ENCODE measurements around the gene ZNF263. TPM values are rescaled to one million over a fixed set of nuclear protein-coding genes. Genes with fewer than 3 reads are reported as not detected.
A peak's percentile ranks its signal among the peaks of the same experiment; 100 is the strongest.

Gene ZNF263
- total RNA-seq, 6 experiments from 2014 or later = 7.1 to 13.9 (median 11.0) TPM

DNA sequence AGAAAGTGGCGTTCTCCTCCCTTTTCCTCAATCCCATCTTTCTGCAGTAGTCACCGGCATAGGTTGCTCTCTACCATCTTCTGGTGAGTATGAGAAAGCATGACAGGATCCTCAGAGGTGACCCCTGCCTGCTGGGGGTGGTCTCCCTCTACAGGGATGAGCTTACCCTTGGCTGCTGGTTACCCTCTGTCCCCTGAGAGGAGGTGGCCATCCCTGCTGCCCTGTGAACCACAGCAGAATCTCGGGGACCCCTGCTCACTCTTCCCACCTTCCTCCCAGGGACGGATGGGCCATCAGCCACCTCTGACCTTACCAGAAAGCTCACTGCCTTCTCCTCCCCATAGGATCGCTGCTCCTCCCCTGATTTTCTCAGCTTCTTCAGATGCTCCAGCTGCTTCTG, 34.7 kb upstream of the ZNF263 start:
- H3K4me3 ChIP-seq = no peak overlapping the region
- DNase-seq = no peak
- intact Hi-C loops (cut with DNase I) = no loop called here

GRCh38 chr16:3249020-3249419, 34.3 kb upstream of the ZNF263 start:
- TF ChIP-seq CTCF (IDR thresholded peaks at IDR 0.05) (no peak), POLR2A (IDR thresholded peaks at IDR 0.05) (no peak)
- no peak for ATAC-seq
- no peak for DNase-seq
- H3K36me3 ChIP-seq = no peaks in the 10 kb centered on the region
- H3K9me3 ChIP-seq = no peaks in the 10 kb centered on the region
- no peak overlapping the region for H3K4me3 ChIP-seq
- no peaks in the 10 kb centered on the region for H3K4me1 ChIP-seq
- WGBS (ENCODE audit: insufficient coverage, low coverage, low lambda C conversion rate, missing lambda C conversion rate) = 67% methylated on average over 1 of the region's 1 CpG
- no peak overlapping the region for H3K27ac ChIP-seq
- intact Hi-C loops (cut with DNase I) = no loop called here
- no peaks in the 10 kb centered on the region for H3K27me3 ChIP-seq

More for the DNA sequence above, 34.7 kb upstream of the ZNF263 start:
- no CpG with 5 or more reads among the region's 5 CpGs for WGBS (ENCODE audit: insufficient coverage, low coverage, low lambda C conversion rate, missing lambda C conversion rate)
- no peaks in the 10 kb centered on the region for H3K9me3 ChIP-seq
- ATAC-seq = no peak
- no peak overlapping the region for H3K27ac ChIP-seq
- no peak for TF ChIP-seq POLR2A (IDR thresholded peaks at IDR 0.05)
- no peak for TF ChIP-seq CTCF (IDR thresholded peaks at IDR 0.05)
- H3K36me3 ChIP-seq = no peaks in the 10 kb centered on the region
- H3K27me3 ChIP-seq = no peaks in the 10 kb centered on the region
- H3K4me1 ChIP-seq = no peaks in the 10 kb centered on the region

DNA sequence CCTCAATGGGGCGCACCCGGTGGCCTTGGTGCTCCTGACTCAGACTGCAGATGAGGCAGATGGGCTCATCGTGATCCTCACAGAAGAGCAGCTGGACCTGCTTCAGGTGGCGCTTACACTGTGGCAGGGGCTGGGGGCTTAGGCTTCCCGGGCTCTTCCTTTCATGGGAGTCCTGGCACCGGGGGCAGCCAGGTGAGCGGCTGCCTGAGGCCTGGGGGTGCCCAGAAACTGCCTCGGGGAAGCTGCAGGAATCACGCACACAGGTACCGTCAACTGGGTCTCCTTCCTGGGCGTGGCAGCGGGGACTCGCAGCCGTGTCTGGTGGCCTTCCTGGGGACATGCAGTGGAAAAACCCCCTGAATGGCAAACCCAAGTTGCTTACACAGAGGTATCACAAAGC, 33.8 kb upstream of the ZNF263 start:
- no peaks in the 10 kb centered on the region for H3K36me3 ChIP-seq
- ATAC-seq (peak in 1 of 4 donors; percentile 10), DNase-seq (no peak)
- TF ChIP-seq POLR2A (IDR thresholded peaks at IDR 0.05) = no peak
- no peak for TF ChIP-seq CTCF (IDR thresholded peaks at IDR 0.05)
- 73% methylated on average over 3 of the region's 14 CpGs for WGBS (ENCODE audit: insufficient coverage, low coverage, low lambda C conversion rate, missing lambda C conversion rate)
- H3K4me3 ChIP-seq = no peak overlapping the region
- intact Hi-C loops (cut with DNase I) = no loop called here
- no peaks in the 10 kb centered on the region for H3K9me3 ChIP-seq
- H3K27me3 ChIP-seq = no peaks in the 10 kb centered on the region
- no peak overlapping the region for H3K27ac ChIP-seq
- no peaks in the 10 kb centered on the region for H3K4me1 ChIP-seq

GRCh38 chr16:3252967-3253366, 30.3 kb upstream of the ZNF263 start:
- H3K36me3 ChIP-seq = no peaks in the 10 kb centered on the region
- no peak overlapping the region for H3K4me3 ChIP-seq
- H3K27me3 ChIP-seq = no peaks in the 10 kb centered on the region
- H3K4me1 ChIP-seq = no peaks in the 10 kb centered on the region
- H3K27ac ChIP-seq = no peak overlapping the region
- DNase-seq (no peak), ATAC-seq (no peak)
- TF ChIP-seq POLR2A (IDR thresholded peaks at IDR 0.05) (no peak), CTCF (IDR thresholded peaks at IDR 0.05) (no peak)
- intact Hi-C loops (cut with DNase I) = no loop called here
- no peaks in the 10 kb centered on the region for H3K9me3 ChIP-seq
- WGBS (ENCODE audit: insufficient coverage, low coverage, low lambda C conversion rate, missing lambda C conversion rate) = 82% methylated on average over 4 of the region's 4 CpGs

DNA sequence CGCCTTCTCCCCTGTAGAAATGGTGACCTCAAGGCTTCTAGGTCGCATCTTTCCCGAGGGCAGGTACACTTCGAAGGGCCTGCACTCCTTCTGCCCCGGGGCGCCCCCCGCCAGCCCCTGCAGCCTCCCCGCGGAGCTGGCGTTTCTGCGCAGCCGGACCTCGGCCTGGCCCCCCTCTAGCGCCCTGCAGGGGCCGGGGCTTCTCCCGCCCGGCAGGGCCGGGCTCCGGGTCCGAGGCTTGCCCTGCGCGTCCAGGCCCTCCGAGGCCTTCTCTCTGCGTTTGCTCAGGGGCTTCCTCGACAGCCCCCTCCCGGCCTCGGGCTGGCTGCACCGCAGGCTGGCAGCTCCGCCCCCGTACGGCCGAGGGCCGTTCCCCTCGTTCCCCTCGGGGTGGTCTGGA, 29.0 kb upstream of the ZNF263 start:
- DNase-seq = no peak
- TF ChIP-seq POLR2A (IDR thresholded peaks at IDR 0.05) (no peak), CTCF (IDR thresholded peaks at IDR 0.05) (no peak)
- 44% methylated on average over 4 of the region's 35 CpGs for WGBS (ENCODE audit: insufficient coverage, low coverage, low lambda C conversion rate, missing lambda C conversion rate)

More for the DNA sequence above, 29.0 kb upstream of the ZNF263 start:
- intact Hi-C loops (cut with DNase I) = no loop called here
- no peak overlapping the region for H3K4me3 ChIP-seq
- no peaks in the 10 kb centered on the region for H3K36me3 ChIP-seq
- H3K27ac ChIP-seq = no peak overlapping the region
- H3K4me1 ChIP-seq = no peaks in the 10 kb centered on the region
- H3K27me3 ChIP-seq = no peaks in the 10 kb centered on the region
- ATAC-seq = no peak
- H3K9me3 ChIP-seq = no peaks in the 10 kb centered on the region

All from right lobe of liver (tissue), 6 donors.